ENCODE measurements around the gene GPC3.

DNA sequence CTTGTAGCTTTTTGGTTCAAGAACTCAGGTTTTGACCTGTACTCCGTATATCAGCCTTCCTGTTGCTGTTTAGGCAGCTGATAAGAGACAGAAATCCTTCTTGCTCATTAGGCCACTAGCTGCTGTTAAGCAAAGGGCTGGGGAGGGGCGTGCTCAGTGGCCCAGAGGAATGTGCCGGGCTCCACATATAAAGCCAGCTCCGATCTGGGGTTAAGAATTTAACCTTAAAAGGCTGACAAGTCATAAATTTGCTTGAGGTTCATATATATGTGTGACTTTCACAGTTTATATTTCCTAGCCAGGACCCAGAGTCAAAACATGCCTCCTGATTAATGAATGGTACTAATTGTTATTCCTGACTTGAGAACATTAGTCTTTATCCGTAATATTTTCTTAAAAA, 15.3 kb downstream of the GPC3 start:
- TF ChIP-seq, protein P1, sequence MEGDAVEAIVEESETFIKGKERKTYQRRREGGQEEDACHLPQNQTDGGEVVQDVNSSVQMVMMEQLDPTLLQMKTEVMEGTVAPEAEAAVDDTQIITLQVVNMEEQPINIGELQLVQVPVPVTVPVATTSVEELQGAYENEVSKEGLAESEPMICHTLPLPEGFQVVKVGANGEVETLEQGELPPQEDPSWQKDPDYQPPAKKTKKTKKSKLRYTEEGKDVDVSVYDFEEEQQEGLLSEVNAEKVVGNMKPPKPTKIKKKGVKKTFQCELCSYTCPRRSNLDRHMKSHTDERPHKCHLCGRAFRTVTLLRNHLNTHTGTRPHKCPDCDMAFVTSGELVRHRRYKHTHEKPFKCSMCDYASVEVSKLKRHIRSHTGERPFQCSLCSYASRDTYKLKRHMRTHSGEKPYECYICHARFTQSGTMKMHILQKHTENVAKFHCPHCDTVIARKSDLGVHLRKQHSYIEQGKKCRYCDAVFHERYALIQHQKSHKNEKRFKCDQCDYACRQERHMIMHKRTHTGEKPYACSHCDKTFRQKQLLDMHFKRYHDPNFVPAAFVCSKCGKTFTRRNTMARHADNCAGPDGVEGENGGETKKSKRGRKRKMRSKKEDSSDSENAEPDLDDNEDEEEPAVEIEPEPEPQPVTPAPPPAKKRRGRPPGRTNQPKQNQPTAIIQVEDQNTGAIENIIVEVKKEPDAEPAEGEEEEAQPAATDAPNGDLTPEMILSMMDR (IDR thresholded peaks at IDR 0.05) = no peak
- no peak for TF ChIP-seq POLR2A (IDR thresholded peaks at IDR 0.05)

All from thyroid gland (tissue), 4 donors.